ENCODE measurements around the gene ZSWIM1.
"Not testable (repeated sequence)": the region's sequence is repeated elsewhere in the genome, so short reads cannot be mapped to it uniquely, and the experiment has no call there.

The ZSWIM1 gene

GRCh38 chr20:45920462-45921336 lies 39.7 kb downstream of the ZSWIM1 start:
- H3K9ac ChIP-seq, result peak overlapping the region in 1 of 11 experiments; percentile 13; a peak in 1 of 22 replicates
- no peak for TF ChIP-seq Cebpa-rat (IDR thresholded peaks at IDR 0.05)
- H3K9me3 ChIP-seq (replicated peaks in 1 of 11), result no peaks in the 10 kb centered on the region
- no peaks in the 10 kb centered on the region for H4K20me1 ChIP-seq
- H3K27me3 ChIP-seq, result no peaks in the 10 kb centered on the region
- no peak overlapping the region for H3K4me3 ChIP-seq
- H3K36me3 ChIP-seq, result no peaks in the 10 kb centered on the region
- peaks cover 6 to 99% (median 16%) of the 10 kb centered on the region in 10 experiments; a peak in 17 of 20 replicates for H3K4me1 ChIP-seq
- H3K4me2 ChIP-seq, result peak overlapping the region in 4 of 11 experiments; percentile 45 to 81 (median 74); a peak in 8 of 22 replicates
- peak overlapping the region in 2 of 11 experiments; percentile 13 to 30; a peak in 2 of 22 replicates for H3K27ac ChIP-seq

GRCh38 chr20:45921337-45922189 lies 40.5 kb downstream of the ZSWIM1 start:
- Histone ChIP-seq H3K36me3 (no peaks in the 10 kb centered on the region), H3K4me1 (peaks cover 6 to 96% (median 16%) of the 10 kb centered on the region in 10 experiments; a peak in 17 of 20 replicates), H4K20me1 (no peaks in the 10 kb centered on the region), H3K4me3 (no peak overlapping the region), H3K4me2 (peak overlapping the region in 4 of 11 experiments; percentile 45 to 81 (median 74); a peak in 7 of 22 replicates), H3K9me3 (replicated peaks in 1 of 11) (no peaks in the 10 kb centered on the region), H3K27ac (no peak overlapping the region), H3K9ac (no peak overlapping the region), H3K27me3 (no peaks in the 10 kb centered on the region)
- TF ChIP-seq Cebpa-rat (IDR thresholded peaks at IDR 0.05), result no peak

- peak overlapping the region in 5 of 11 experiments; percentile 14 to 85 (median 74); a peak in 8 of 22 replicates for H3K27ac ChIP-seq
- no peaks in the 10 kb centered on the region for H3K9me3 ChIP-seq (replicated peaks in 1 of 11)
- H4K20me1 ChIP-seq, result no peaks in the 10 kb centered on the region
- no peak overlapping the region for H3K4me3 ChIP-seq
- H3K4me2 ChIP-seq, result peak overlapping the region in 4 of 11 experiments; percentile 20 to 85 (median 76); a peak in 8 of 22 replicates
- H3K9ac ChIP-seq, result peak overlapping the region in 4 of 11 experiments; percentile 50 to 79 (median 69); a peak in 8 of 22 replicates
- no peak for TF ChIP-seq Cebpa-rat (IDR thresholded peaks at IDR 0.05)
- H3K4me1 ChIP-seq, result peaks cover 6 to 65% (median 16%) of the 10 kb centered on the region in 10 experiments; a peak in 17 of 20 replicates
- no peaks in the 10 kb centered on the region for H3K27me3 ChIP-seq
- no peaks in the 10 kb centered on the region for H3K36me3 ChIP-seq
These were observed 43.6 kb downstream of the ZSWIM1 start for GRCh38 chr20:45924391-45925261.

GRCh38 chr20:45925821-45926506 lies 44.9 kb downstream of the ZSWIM1 start:
- Histone ChIP-seq H3K9me3 (replicated peaks in 1 of 11) (no peaks in the 10 kb centered on the region), H3K4me3 (no peak overlapping the region), H3K27ac (peak overlapping the region in 3 of 11 experiments; percentile 18 to 85 (median 32); a peak in 3 of 22 replicates), H3K9ac (no peak overlapping the region), H4K20me1 (0 out of 22 replicates have a peak, but pooled peaks cover 0 to 5% (median 0%) of the 10 kb centered on the region in 11 experiments), H3K4me1 (peaks cover 6 to 52% (median 13%) of the 10 kb centered on the region in 10 experiments; a peak in 17 of 20 replicates), H3K27me3 (no peaks in the 10 kb centered on the region), H3K4me2 (peak overlapping the region in 2 of 11 experiments; percentile 82 to 85; a peak in 5 of 22 replicates), H3K36me3 (no peaks in the 10 kb centered on the region)
- no peak for TF ChIP-seq Cebpa-rat (IDR thresholded peaks at IDR 0.05)

- H3K9me3 ChIP-seq (replicated peaks in 1 of 11), result no peaks in the 10 kb centered on the region
- no peaks in the 10 kb centered on the region for H3K36me3 ChIP-seq
- 0 out of 22 replicates have a peak, but pooled peaks cover 0 to 5% (median 0%) of the 10 kb centered on the region in 11 experiments for H4K20me1 ChIP-seq
- TF ChIP-seq Cebpa-rat (IDR thresholded peaks at IDR 0.05), result no peak
- no peaks in the 10 kb centered on the region for H3K27me3 ChIP-seq
- no peak overlapping the region for H3K4me2 ChIP-seq
- no peak overlapping the region for H3K9ac ChIP-seq
- peaks cover 6 to 44% (median 12%) of the 10 kb centered on the region in 10 experiments; a peak in 17 of 20 replicates for H3K4me1 ChIP-seq
- H3K27ac ChIP-seq, result no peak overlapping the region
- H3K4me3 ChIP-seq, result no peak overlapping the region
These were observed 45.7 kb downstream of the ZSWIM1 start for GRCh38 chr20:45926731-45927070.

- Histone ChIP-seq H3K4me3 (no peak overlapping the region), H3K9ac (no peak overlapping the region), H3K9me3 (replicated peaks in 1 of 11) (no peaks in the 10 kb centered on the region), H4K20me1 (0 out of 22 replicates have a peak, but pooled peaks cover 0 to 5% (median 0%) of the 10 kb centered on the region in 11 experiments), H3K36me3 (no peaks in the 10 kb centered on the region), H3K4me2 (no peak overlapping the region), H3K4me1 (peaks cover 4 to 39% (median 10%) of the 10 kb centered on the region in 10 experiments; a peak in 17 of 20 replicates), H3K27ac (no peak overlapping the region), H3K27me3 (no peaks in the 10 kb centered on the region)
- no peak for TF ChIP-seq Cebpa-rat (IDR thresholded peaks at IDR 0.05)
These were observed 46.2 kb downstream of the ZSWIM1 start for GRCh38 chr20:45927071-45927878.

GRCh38 chr20:45931680-45932079 lies 50.7 kb downstream of the ZSWIM1 start:
- not testable (repeated sequence) for H3K4me2 ChIP-seq; H3K4me3 ChIP-seq; H3K9me3 ChIP-seq (replicated peaks in 1 of 11)

More at GRCh38 chr20:45931680-45932079, 50.7 kb downstream of the ZSWIM1 start:
- peaks cover 18 to 25% (median 22%) of the 10 kb centered on the region in 10 experiments for H3K4me1 ChIP-seq
- peaks cover 0 to 27% (median 15%) of the 10 kb centered on the region in 11 experiments; a peak in 15 of 22 replicates for H4K20me1 ChIP-seq
- not testable (repeated sequence) for H3K27me3 ChIP-seq, H3K9ac ChIP-seq, H3K36me3 ChIP-seq, H3K27ac ChIP-seq

All from BLaER1 treated with 17β-estradiol and CSF1 and Interleukin-3, amounts not matched to agents 10 nM and 100 nM (cell line).